K562 (cell line): ENCODE data around the gene HEATR3. TPM values are rescaled to one million over a fixed set of nuclear protein-coding genes. Genes with fewer than 3 reads are reported as not detected.

Experiments used
- ATF1 ChIP-seq, 2 experiments: fragments of 450-650 bp in 1 of 2; IDR thresholded peaks; 2 replicates each; pipeline ENCODE4 v1.6.1; 2016; ENCODE audit warnings: missing compliant biosample characterization in 1 of 2, missing genetic modification characterization in 1 of 2
- DLX4 ChIP-seq: fragments of 250-450 bp; sonication (Bioruptor Pico); IDR thresholded peaks from 2 replicates; pipeline ENCODE4 v1.6.1; 2021; ENCODE audit warnings: mild to moderate bottlenecking
- ETV5 ChIP-seq: sonication (generic); formaldehyde crosslinking; IDR thresholded peaks from 2 replicates; pipeline ENCODE4 v1.4.0; 2020; ENCODE audit warnings: low read depth, mild to moderate bottlenecking, missing genetic modification reagents
- FUS ChIP-seq: fragments of 200-400 bp; formaldehyde crosslinking; optimal IDR thresholded peaks from 2 replicates; pipeline ENCODE3; 2017; ENCODE audit warnings: low read depth, low read length
- HCFC1 ChIP-seq: IDR thresholded peaks from 2 replicates; pipeline ENCODE4 v1.6.1; 2012; ENCODE audit warnings: low read depth, low read length, improper control_type of control experiment
- HNRNPLL ChIP-seq: fragments of 200-400 bp; formaldehyde crosslinking; IDR thresholded peaks from 2 replicates; pipeline ENCODE4 v1.6.1; 2017; ENCODE audit warnings: low read length, low read depth, mild to moderate bottlenecking; ENCODE audit not compliant: poor library complexity, severe bottlenecking
- KDM5B ChIP-seq: fragments of 200-600 bp; sonication (generic); IDR thresholded peaks from 2 replicates; pipeline ENCODE4 v1.6.1; 2012; ENCODE audit warnings: low read depth, mild to moderate bottlenecking, moderate library complexity, low read length, control low read depth, inconsistent platforms; ENCODE audit not compliant: insufficient replicate concordance
- L3MBTL2 ChIP-seq: fragments of 450-650 bp; IDR thresholded peaks from 2 replicates; pipeline ENCODE4 v1.6.1; 2016; ENCODE audit warnings: mild to moderate bottlenecking, moderate library complexity
- MCM7 ChIP-seq, 2 experiments: fragments of 450-650 bp; IDR thresholded peaks; 2 replicates each; pipeline ENCODE4 v1.6.1; 2016 to 2018
- MNT ChIP-seq, 2 experiments: fragments of 450-650 bp; conservative IDR thresholded peaks; 2 replicates each; pipeline ENCODE4 v1.6.1; 2017; ENCODE audit warnings: mild to moderate bottlenecking in 2 of 2, moderate library complexity in 2 of 2
- MTF1 ChIP-seq: fragments of 250-450 bp; sonication (Bioruptor Pico); IDR thresholded peaks from 2 replicates; pipeline ENCODE4 v1.9.0; 2021; ENCODE audit warnings: moderate library complexity, mild to moderate bottlenecking, inconsistent platforms, borderline replicate concordance
- NEUROD1 ChIP-seq: fragments of 150-350 bp; IDR thresholded peaks from 2 replicates; pipeline ENCODE4 v1.6.1; 2014; ENCODE audit warnings: borderline replicate concordance, low read length, low read depth; ENCODE audit not compliant: partially characterized antibody
- NFXL1 ChIP-seq: fragments of 450-650 bp; formaldehyde crosslinking; IDR thresholded peaks from 2 replicates; pipeline ENCODE4 v1.4.0; 2021; ENCODE audit warnings: mild to moderate bottlenecking
- NR2C2 ChIP-seq, 2 experiments: fragments of 200-800 bp in 1 of 2; sonication (Bioruptor generic) in 1 of 2; sonication (generic) in 1 of 2; formaldehyde crosslinking in 1 of 2; IDR thresholded peaks; 2 replicates each; pipeline versions ENCODE4 v1.6.1 to v1.8.0; 2016 to 2022; ENCODE audit warnings: mild to moderate bottlenecking in 1 of 2, missing compliant biosample characterization in 1 of 2, missing genetic modification characterization in 1 of 2, missing genetic modification reagents in 1 of 2
- PKNOX1 ChIP-seq: fragments of 450-650 bp; IDR thresholded peaks from 2 replicates; pipeline ENCODE4 v1.6.1; 2016
- PRDM10 ChIP-seq: fragments of 450-650 bp; IDR thresholded peaks from 2 replicates; pipeline ENCODE4 v1.6.1; 2018; ENCODE audit not compliant: partially characterized antibody
- THAP7 ChIP-seq: fragments of 250-450 bp; sonication (Bioruptor Pico); IDR thresholded peaks from 2 replicates; pipeline ENCODE4 v1.5.0; 2021
- ZNF174 ChIP-seq: fragments of 250-450 bp; sonication (Bioruptor Pico); IDR thresholded peaks from 2 replicates; pipeline ENCODE4 v1.4.0; 2020; ENCODE audit warnings: mild to moderate bottlenecking
- ZNF583 ChIP-seq: fragments of 250-450 bp; sonication (Bioruptor Pico); IDR thresholded peaks from 2 replicates; pipeline ENCODE4 v1.4.0; 2020
- polyA plus RNA-seq, 8 experiments: library from polyadenylated mRNA; depleted of rRNA in 4 of 8; stranded (reverse) in 5 of 8; unstranded in 3 of 8; fragments of >200 nt; fragmentation: Nextera tagmentation in 2 of 8; fragmentation: Illumina TruSeq in 1 of 8; extraction: Ambion mirVana in 2 of 8; extraction: Trizol in 1 of 8; gene quantifications; 2 replicates each; pipeline versions ENCODE4 v1.2.1 to v1.2.3, GENCODE V29; 2011 to 2014; ENCODE audit warnings: inconsistent platforms in 1 of 8, missing spikeins in 1 of 8
- total RNA-seq, 7 experiments: library from RNA; depleted of rRNA in 6 of 7; stranded (reverse); fragments of >200 nt in 6 of 7; fragmentation: Illumina TruSeq in 2 of 7; extraction: Trizol in 2 of 7; gene quantifications; 2 replicates each; pipeline versions ENCODE4 v1.2.1 to v1.2.3, GENCODE V29; 2011 to 2021; ENCODE audit warnings: low replicate concordance in 1 of 7

HEATR3 gene
- total and polyA plus RNA-seq, 9 of the 15 experiments (the other 6 are each of a cell fraction or from before 2014, with no cell fraction given) = 1.7 to 30.2 (median 18.8) TPM

- TF ChIP-seq ZNF174 (CRISPR knock-in tag) (no peak), NEUROD1 (peak; percentile 52), ZNF583 (no peak), ATF1 (CRISPR knock-in tag; IDR thresholded peaks at IDR 0.05) (no peak), ATF1 (tag; IDR thresholded peaks at IDR 0.05) (peak; percentile 83), ETV5 (0 out of 2 replicates have a peak, but pooled peaks have one; percentile 22), PKNOX1 (peak; percentile 64; the same call in 1 of the 2 replicates), DLX4 (no peak), MTF1 (no peak), MNT (conservative IDR thresholded peaks at IDR 0.05) (peak; percentile 19 to 84; a peak in 2 of 4 replicates), NR2C2 (CRISPR knock-in tag; IDR thresholded peaks at IDR 0.05) (peak; percentile 63; the same call in 1 of the 2 replicates), NR2C2 (tag; IDR thresholded peaks at IDR 0.05) (no peak; the same call in 1 of the 2 replicates), L3MBTL2 (peak; percentile 48; the same call in 1 of the 2 replicates), MCM7 (IDR thresholded peaks at IDR 0.05) (no peak), FUS (peak; percentile 56), HCFC1 (peak; percentile 21), PRDM10 (peak; percentile 52), KDM5B (peak; percentile 92), HNRNPLL (peak; percentile 64), NFXL1 (CRISPR knock-in tag) (no peak), THAP7 (no peak)
Measured at GRCh38 chr16:50152807-50153595, 87.2 kb downstream of the HEATR3 start, which contains the start of gene TENT4B (continued).
